H1 (cell line): ENCODE measurements around the gene CCDC137. TPM values are rescaled to one million over a fixed set of nuclear protein-coding genes. Genes with fewer than 3 reads are reported as not detected.

Experiments
- CTCF ChIA-PET: fragments of 300-600 bp; sonication (Branson Sonifier 250); formaldehyde crosslinking; loops from one replicate; lab custom pipeline; 2021; ENCODE audit not compliant: partially characterized antibody; lab: Charles Lee
- POLR2A ChIA-PET: fragments of 300-600 bp; sonication (Branson Sonifier 250); formaldehyde crosslinking; loops from one replicate; lab custom pipeline; 2021; ENCODE audit warnings: inconsistent platforms; ENCODE audit not compliant: partially characterized antibody; lab: Charles Lee
- DNase-seq, 2 experiments: peaks; one replicate each; pipeline versions ENCODE4 v3.0.0 to v3.0.0-alpha.2; 2010 to 2022; ENCODE audit warnings: low spot score in 2 of 2, low read depth in 1 of 2, mixed read lengths in 1 of 2
- FAIRE-seq: peaks from 2 replicates; lab custom pipeline; 2011; peaks lifted over from hg19 to GRCh38; lab: Jason Lieb, UNC
- H2AFZ ChIP-seq: 2 replicates; pipeline ENCODE4 v1.8.1; 2012; ENCODE audit warnings: low read length, inconsistent platforms
- H2AK5ac ChIP-seq: 2 replicates; pipeline ENCODE4 v1.6.1; 2013; ENCODE audit warnings: low read depth, low read length
- H2BK120ac ChIP-seq: replicated peaks from 2 replicates; pipeline ENCODE3; 2013; ENCODE audit warnings: low read depth, low read length, inconsistent platforms
- H2BK12ac ChIP-seq: 2 replicates; pipeline ENCODE4 v1.6.1; 2013; ENCODE audit warnings: low read depth, low read length
- H2BK15ac ChIP-seq: 2 replicates; pipeline ENCODE4 v1.6.1; 2013; ENCODE audit warnings: low read length
- H2BK20ac ChIP-seq: 2 replicates; pipeline ENCODE4 v1.6.1; 2013; ENCODE audit warnings: low read length
- H2BK5ac ChIP-seq: 2 replicates; pipeline ENCODE4 v1.6.1; 2013; ENCODE audit warnings: low read depth, low read length
- H3K14ac ChIP-seq: 2 replicates; pipeline ENCODE4 v1.6.1; 2013; ENCODE audit warnings: inconsistent platforms; ENCODE audit not compliant: insufficient read length
- H3K18ac ChIP-seq: 2 replicates; pipeline ENCODE4 v1.6.1; 2013; ENCODE audit warnings: low read length; ENCODE audit errors: extremely low read depth
- H3K23ac ChIP-seq: 2 replicates; pipeline ENCODE4 v1.6.1; 2013; ENCODE audit warnings: inconsistent platforms; ENCODE audit not compliant: insufficient read length
- H3K23me2 ChIP-seq: 2 replicates; pipeline ENCODE4 v1.6.1; 2013; ENCODE audit warnings: low read depth, low read length
- H3K27ac ChIP-seq: 2 replicates; pipeline ENCODE4 v1.6.1; 2011; ENCODE audit warnings: low read depth, low read length, inconsistent platforms
- H3K27me3 ChIP-seq, 4 experiments: replicated peaks in 1 of 4; 1 replicate in 1 of 4; 2 replicates in 3 of 4; pipeline versions ENCODE4 v1.6.1 to v1.8.1; 2011 to 2013; ENCODE audit warnings: low read length in 3 of 4, mild to moderate bottlenecking in 3 of 4, inconsistent platforms in 2 of 4, mixed read lengths in 2 of 4, moderate library complexity in 1 of 4; ENCODE audit not compliant: control insufficient read depth in 3 of 4, insufficient read depth in 3 of 4; ENCODE audit errors: extremely low read depth in 1 of 4
- H3K36me3 ChIP-seq, 4 experiments: 2 replicates each; pipeline versions ENCODE4 v1.6.1 to v1.8.1; 2011 to 2013; ENCODE audit warnings: mild to moderate bottlenecking in 4 of 4, low read length in 3 of 4, moderate library complexity in 2 of 4, control low read depth in 1 of 4, inconsistent platforms in 1 of 4; ENCODE audit not compliant: insufficient read depth in 4 of 4, control insufficient read depth in 2 of 4
- H3K4ac ChIP-seq: replicated peaks from 2 replicates; pipeline ENCODE3; 2013; ENCODE audit warnings: low read length, low read depth, mixed read lengths, inconsistent platforms; ENCODE audit not compliant: insufficient read length
- H3K4me1 ChIP-seq, 4 experiments: replicated peaks in 1 of 4; 1 replicate in 1 of 4; 2 replicates in 3 of 4; pipeline versions ENCODE4 v1.6.1 to v1.8.1; 2011 to 2013; ENCODE audit warnings: low read length in 3 of 4, inconsistent platforms in 2 of 4, mixed read lengths in 1 of 4; ENCODE audit not compliant: insufficient read depth in 4 of 4, control insufficient read depth in 3 of 4
- H3K4me2 ChIP-seq, 2 experiments: 2 replicates each; pipeline versions ENCODE4 v1.6.1 to v1.8.1; 2011 to 2013; ENCODE audit warnings: low read depth in 2 of 2, low read length in 2 of 2, control low read depth in 1 of 2, inconsistent platforms in 1 of 2, mild to moderate bottlenecking in 1 of 2; ENCODE audit not compliant: insufficient read depth in 1 of 2
- H3K4me3 ChIP-seq, 4 experiments: fragments of 200-600, 300-600 bp in 1 of 4; sonication (generic), shearing (Covaris generic), sonication (Bioruptor Twin) in 1 of 4; 2 replicates each; pipeline versions ENCODE4 v1.5.1 to v1.8.1; 2011 to 2016; ENCODE audit warnings: low read length in 4 of 4, low read depth in 3 of 4, control low read depth in 2 of 4, inconsistent platforms in 2 of 4, mild to moderate bottlenecking in 2 of 4, mixed read lengths in 1 of 4, moderate library complexity in 1 of 4; ENCODE audit not compliant: insufficient read depth in 2 of 4; ENCODE audit errors: extremely low read depth in 1 of 4
- H3K56ac ChIP-seq: replicated peaks from 2 replicates; pipeline ENCODE3; 2013; ENCODE audit warnings: low read depth, mild to moderate bottlenecking, mixed read lengths, low read length, inconsistent platforms; ENCODE audit not compliant: insufficient read length
- H3K79me1 ChIP-seq: 2 replicates; pipeline ENCODE4 v1.6.1; 2013; ENCODE audit warnings: low read depth, low read length, control low read depth
- H3K79me2 ChIP-seq, 2 experiments: 2 replicates each; pipeline versions ENCODE4 v1.6.1 to v1.8.1; 2012 to 2013; ENCODE audit warnings: low read length in 2 of 2, mild to moderate bottlenecking in 2 of 2, inconsistent platforms in 1 of 2; ENCODE audit not compliant: insufficient read depth in 2 of 2, control insufficient read depth in 1 of 2
- H3K9ac ChIP-seq, 4 experiments: replicated peaks in 1 of 4; 1 replicate in 1 of 4; 2 replicates in 3 of 4; pipeline versions ENCODE4 v1.6.1 to v1.8.1; 2011 to 2013; ENCODE audit warnings: low read depth in 3 of 4, low read length in 3 of 4, control low read depth in 2 of 4, mild to moderate bottlenecking in 2 of 4, moderate library complexity in 2 of 4, inconsistent platforms in 1 of 4; ENCODE audit errors: extremely low read depth in 1 of 4
- H3K9me3 ChIP-seq, 2 experiments: 2 replicates each; pipeline versions ENCODE4 v1.6.1 to v1.8.1; 2012 to 2013; ENCODE audit warnings: mild to moderate bottlenecking in 2 of 2, moderate library complexity in 2 of 2, control low read depth in 1 of 2, inconsistent platforms in 1 of 2, low read depth in 1 of 2, low read length in 1 of 2, mixed read lengths in 1 of 2; ENCODE audit not compliant: insufficient read depth in 2 of 2
- H4K20me1 ChIP-seq, 2 experiments: replicated peaks in 1 of 2; 2 replicates each; pipeline versions ENCODE3 to v1.8.1; 2011 to 2013; ENCODE audit warnings: inconsistent platforms in 2 of 2, low read length in 2 of 2, mild to moderate bottlenecking in 1 of 2; ENCODE audit not compliant: insufficient read depth in 2 of 2, control insufficient read depth in 1 of 2
- H4K5ac ChIP-seq: 2 replicates; pipeline ENCODE4 v1.6.1; 2013; ENCODE audit warnings: low read length, low read depth, mixed read lengths, inconsistent platforms; ENCODE audit not compliant: insufficient read length
- H4K8ac ChIP-seq: 2 replicates; pipeline ENCODE4 v1.8.0; 2013; ENCODE audit warnings: mild to moderate bottlenecking, moderate library complexity, low read length, inconsistent platforms; ENCODE audit not compliant: insufficient read depth; ENCODE audit errors: extremely low read depth
- H4K91ac ChIP-seq: replicated peaks from 2 replicates; pipeline ENCODE3; 2013; ENCODE audit warnings: low read length, mixed read lengths, inconsistent platforms; ENCODE audit not compliant: insufficient read length
- BACH1 ChIP-seq: IDR thresholded peaks from 2 replicates; pipeline ENCODE4 v1.6.1; 2012; ENCODE audit warnings: low read length, improper control_type of control experiment
- CEBPB ChIP-seq: IDR thresholded peaks from 2 replicates; pipeline ENCODE4 v1.6.1; 2012; ENCODE audit warnings: low read depth, low read length
- FOSL1 ChIP-seq: IDR thresholded peaks from 2 replicates; pipeline ENCODE4 v1.6.1; 2011; ENCODE audit warnings: mild to moderate bottlenecking, low read depth, low read length, moderate library complexity; ENCODE audit not compliant: insufficient read depth
- SP4 ChIP-seq: IDR thresholded peaks from 2 replicates; pipeline ENCODE4 v1.6.1; 2012; ENCODE audit warnings: low read length, inconsistent platforms
- SUZ12 ChIP-seq: fragments of 200-600 bp; sonication (generic); IDR thresholded peaks from 2 replicates; pipeline ENCODE4 v1.6.1; 2012; ENCODE audit warnings: mild to moderate bottlenecking, inconsistent platforms, low read length, moderate library complexity, mixed read lengths
- TAF1 ChIP-seq: IDR thresholded peaks from 2 replicates; pipeline ENCODE4 v1.6.1; 2011; ENCODE audit warnings: mild to moderate bottlenecking, low read depth, low read length
- TEAD4 ChIP-seq: IDR thresholded peaks from 2 replicates; pipeline ENCODE4 v1.6.1; 2012; ENCODE audit warnings: low read depth, low read length, inconsistent platforms, mixed read lengths
- WGBS, 2 experiments: shearing (Covaris generic) in 1 of 2; methylation state at CpG; one replicate each; pipeline versions ENCODE4 v1.1.6 to v1.1.7; 2013 to 2015; ENCODE audit warnings: low lambda C conversion rate in 2 of 2, mixed read lengths in 2 of 2, inconsistent platforms in 1 of 2, low coverage in 1 of 2, missing lambda C conversion rate in 1 of 2; ENCODE audit not compliant: insufficient replicate concordance in 2 of 2, insufficient coverage in 1 of 2, insufficient read length in 1 of 2; ENCODE audit errors: extremely low coverage in 1 of 2, missing lambda C conversion rate in 1 of 2; 5-methylcytosine and 5-hydroxymethylcytosine counted together
- polyA plus RNA-seq, 7 experiments: library from polyadenylated mRNA; depleted of rRNA in 3 of 7; stranded (reverse) in 5 of 7; unstranded in 2 of 7; fragments of >200 nt in 5 of 7; fragments of 200-250 nt in 2 of 7; gene quantifications; 1 replicate in 5 of 7; 2 replicates in 1 of 7; 4 replicates in 1 of 7; pipeline versions ENCODE4 v1.2.1 to v1.2.3, GENCODE V29; 2011 to 2013; ENCODE audit warnings: missing spikeins in 2 of 7, mixed read lengths in 2 of 7
- total RNA-seq: library from RNA; stranded (reverse); fragmentation: NEBNext Ultra II Directional; extraction: Animal tissue kit (Norgen Biotek cat#: 25700); gene quantifications from 2 replicates; pipeline ENCODE4 v1.2.1, GENCODE V29; 2021

The CCDC137 gene
- total and polyA plus RNA-seq, 2 of the 8 experiments (the other 6 are each of a cell fraction or from before 2014, with no cell fraction given): 17.6 to 38.6 TPM

DNA sequence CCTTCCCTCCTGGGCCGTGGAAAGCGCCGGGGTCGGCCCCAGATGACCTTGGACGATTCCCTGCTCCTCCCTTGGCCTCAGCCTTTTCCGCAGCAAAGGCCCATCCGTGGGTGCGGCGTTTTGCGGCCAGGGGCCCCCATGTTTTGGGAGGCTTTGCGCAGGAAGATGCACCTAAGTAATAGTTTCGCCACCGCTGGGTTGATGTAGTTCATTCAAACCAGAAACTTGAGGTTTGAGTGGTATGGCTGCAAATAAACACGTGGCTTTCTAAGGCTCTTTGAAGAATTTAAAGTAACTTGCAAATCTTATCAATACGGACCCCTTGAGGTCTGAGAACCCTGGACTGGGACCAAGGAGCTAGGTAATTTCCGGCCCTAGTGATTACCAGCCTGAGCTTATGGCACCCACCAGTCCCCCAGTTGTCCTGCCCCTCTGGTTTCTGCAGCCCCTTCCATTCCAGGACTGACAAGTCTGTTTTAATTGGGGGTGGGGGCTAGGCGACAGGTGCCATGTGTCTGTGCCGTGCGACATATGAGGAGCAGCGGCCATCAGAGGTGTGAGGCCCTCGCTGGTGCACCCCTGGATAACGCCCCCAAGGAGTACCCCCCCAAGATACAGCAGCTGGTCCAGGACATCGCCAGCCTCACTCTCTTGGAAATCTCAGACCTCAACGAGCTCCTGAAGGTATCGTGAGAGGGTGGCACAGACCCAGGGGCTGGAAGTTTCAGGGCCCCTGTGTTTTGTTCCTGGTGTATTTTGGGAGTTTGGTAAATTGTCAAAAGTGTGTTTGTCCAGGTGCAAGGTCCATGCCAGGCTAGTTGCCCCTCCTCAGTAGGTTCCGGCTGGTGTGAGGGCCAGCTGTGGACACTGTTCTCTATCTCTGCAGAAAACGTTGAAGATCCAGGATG lies 37.5 kb downstream of the CCDC137 start:
- Histone ChIP-seq H2BK12ac (no peak overlapping the region), H3K56ac (no peak overlapping the region), H3K79me2 (peaks cover 9 to 44% of the 10 kb centered on the region in 2 experiments; a peak in 3 of 4 replicates), H3K9me3 (no peaks in the 10 kb centered on the region), H3K4me1 (peaks cover 0 to 14% (median 10%) of the 10 kb centered on the region in 4 experiments; a peak in 5 of 7 replicates), H3K4me3 (peak overlapping the region; percentile 76 to 96 (median 95)), H3K4me2 (peak overlapping the region; percentile 91 to 95), H3K36me3 (peaks cover 20 to 37% (median 29%) of the 10 kb centered on the region in 4 experiments), H2AFZ (no peak overlapping the region), H3K23ac (no peak overlapping the region), H3K23me2 (peaks cover 9% of the 10 kb centered on the region), H3K4ac (peak overlapping the region; percentile 27), H2BK20ac (no peak overlapping the region), H3K9ac (peak overlapping the region; percentile 95 to 98 (median 96)), H2BK5ac (peak overlapping the region; percentile 81), H3K18ac (peak overlapping the region; percentile 78; the same call in 1 of the 2 replicates), H2BK15ac (no peak overlapping the region), H4K5ac (no peak overlapping the region), H4K91ac (peak overlapping the region; percentile 66), H4K8ac (peak overlapping the region; percentile 97), H3K27ac (peak overlapping the region; percentile 92; the same call in 1 of the 2 replicates), H3K79me1 (peaks cover 16% of the 10 kb centered on the region), H2AK5ac (no peak overlapping the region; the same call in 1 of the 2 replicates), H3K14ac (no peak overlapping the region), H3K27me3 (no peaks in the 10 kb centered on the region), H2BK120ac (no peak overlapping the region), H4K20me1 (peaks cover 11 to 13% of the 10 kb centered on the region in 2 experiments)
- DNase-seq (no peak), FAIRE-seq (no peak)
- ChIA-PET CTCF (interaction anchor here (0.6 to 2.3 kb wide), 9 partner anchors 11 to 166 kb away, joined by 3 to 8 read pairs (median 4); partner anchors contain the start of genes ARL16, FAAP100 and HGS), POLR2A (interaction anchor here (0.7 to 17.2 kb wide), 25 partner anchors 18 to 346 kb away, joined by 3 to 436 read pairs (median 4); partner anchors contain the start of genes ACTG1, ARL16, CCDC137 and FAAP100)
- TF ChIP-seq BACH1: no peak
- TF ChIP-seq SUZ12: no peak
- 0 out of 2 replicates have a peak, but pooled peaks have one; percentile 2 for TF ChIP-seq SP4
- TF ChIP-seq TAF1: no peak
- TF ChIP-seq TEAD4: no peak
- no peak for TF ChIP-seq FOSL1
- no peak for TF ChIP-seq CEBPB
- WGBS, 2 experiments: 40% methylated on average over 26 of the region's 27 CpGs; no CpG with 5 or more reads in 1 of the 2 experiments
